Fibroblast of skin of back (primary cell): Measurements from ENCODE around the gene RNF31.
"Not testable (repeated sequence)": the region's sequence is repeated elsewhere in the genome, so short reads cannot be mapped to it uniquely, and the experiment has no call there.

Experiments
- DNase-seq: peaks from one replicate; pipeline ENCODE4 v3.0.0-alpha.2; 2013

The RNF31 gene

GRCh38 chr14:24183014-24183481 is 35.8 kb downstream of the RNF31 start:
- DNase-seq = no peak

GRCh38 chr14:24184104-24184970 is 37.0 kb downstream of the RNF31 start:
- DNase-seq = no peak

GRCh38 chr14:24185026-24185425 is 37.7 kb downstream of the RNF31 start:
- DNase-seq = no peak

- DNase-seq = no peak
These were observed 38.4 kb downstream of the RNF31 start for GRCh38 chr14:24185741-24186140.

GRCh38 chr14:24186831-24187538 is 39.7 kb downstream of the RNF31 start:
- no peak for DNase-seq

- DNase-seq = no peak
These were observed 40.2 kb downstream of the RNF31 start for GRCh38 chr14:24187539-24187915.

GRCh38 chr14:24188251-24189058 is 41.2 kb downstream of the RNF31 start, which contains the start of gene IPO4:
Gene IPO4, minus strand, starts transcription at chr14:24188816. Its CDS starts 29 bp downstream, at chr14:24188787.
- peak; percentile 98 for DNase-seq

GRCh38 chr14:24189059-24189375 is 41.7 kb downstream of the RNF31 start:
- DNase-seq = no peak

- no peak for DNase-seq
These were observed 42.2 kb downstream of the RNF31 start for GRCh38 chr14:24189460-24189859.

- DNase-seq = no peak
These were observed 43.1 kb downstream of the RNF31 start for GRCh38 chr14:24190416-24190815.

- DNase-seq = no peak
These were observed 45.6 kb downstream of the RNF31 start for GRCh38 chr14:24192933-24193332.

- DNase-seq = no peak
These were observed 47.0 kb downstream of the RNF31 start for GRCh38 chr14:24194186-24194872.

- DNase-seq = no peak
These were observed 47.5 kb downstream of the RNF31 start for GRCh38 chr14:24194873-24195185.

- DNase-seq = peak; percentile 87
These were observed 48.1 kb downstream of the RNF31 start, which contains the start of gene TM9SF1 for GRCh38 chr14:24195186-24196070. Gene TM9SF1, minus strand, starts transcription at chr14:24195441. Its CDS starts 422 bp downstream, at chr14:24195019.

GRCh38 chr14:24196071-24197055 is 49.1 kb downstream of the RNF31 start:
- peak; percentile 14 for DNase-seq

- DNase-seq = no peak
These were observed 49.8 kb downstream of the RNF31 start for GRCh38 chr14:24197056-24197450.

- no peak for DNase-seq
These were observed 51.7 kb downstream of the RNF31 start for GRCh38 chr14:24198814-24199524.

- DNase-seq = not testable (repeated sequence)
These were observed 55.2 kb downstream of the RNF31 start for GRCh38 chr14:24202538-24202937.

- not testable (repeated sequence) for DNase-seq
These were observed 56.1 kb downstream of the RNF31 start for GRCh38 chr14:24203249-24203886.
